Glomerular visceral epithelial cell (primary cell): ENCODE data around the gene HACL1.
A peak's percentile ranks its signal among the peaks of the same experiment; 100 is the strongest.

Experiments used
- DNase-seq: peaks from one replicate; pipeline ENCODE4 v3.0.0-alpha.2; 2016; ENCODE audit errors: extremely low spot score

HACL1 gene

GRCh38 chr3:15601399-15602145 lies at the start of gene HACL1, which contains the start of gene BTD:
Gene HACL1 (minus strand): TSS chr3:15601569. CDS start chr3:15601463, 106 bp downstream.
Gene BTD (plus strand): TSS chr3:15601745. CDS start chr3:15635440, 33,695 bp downstream.
- DNase-seq: peak; percentile 99

GRCh38 chr3:15649858-15650257 lies 48.5 kb upstream of the HACL1 start:
- no peak for DNase-seq

DNA sequence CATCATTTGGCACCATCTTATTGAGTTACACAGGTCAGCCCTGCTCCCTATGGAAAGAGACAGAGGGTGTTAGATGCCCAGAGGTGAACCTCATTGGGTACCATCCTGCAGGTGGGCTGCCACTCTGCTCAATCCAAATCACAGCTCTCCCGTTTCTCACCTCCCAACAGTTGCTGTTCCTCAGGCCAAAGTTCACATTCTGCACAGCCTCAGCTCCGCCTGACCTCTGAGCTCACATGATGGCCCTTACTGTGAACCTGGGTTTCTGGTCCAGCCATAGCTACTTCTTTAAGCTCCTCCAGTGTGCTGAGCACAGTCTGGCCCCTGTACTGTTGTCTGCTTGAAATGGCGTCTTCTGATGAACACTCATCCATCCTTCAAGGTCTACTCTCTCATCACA lies 48.0 kb upstream of the HACL1 start:
- DNase-seq: no peak

GRCh38 chr3:15647611-15648167 lies 46.3 kb upstream of the HACL1 start:
- DNase-seq: peak; percentile 94

- DNase-seq: peak; percentile 98
These were observed 45.6 kb upstream of the HACL1 start for GRCh38 chr3:15646851-15647511.

DNA sequence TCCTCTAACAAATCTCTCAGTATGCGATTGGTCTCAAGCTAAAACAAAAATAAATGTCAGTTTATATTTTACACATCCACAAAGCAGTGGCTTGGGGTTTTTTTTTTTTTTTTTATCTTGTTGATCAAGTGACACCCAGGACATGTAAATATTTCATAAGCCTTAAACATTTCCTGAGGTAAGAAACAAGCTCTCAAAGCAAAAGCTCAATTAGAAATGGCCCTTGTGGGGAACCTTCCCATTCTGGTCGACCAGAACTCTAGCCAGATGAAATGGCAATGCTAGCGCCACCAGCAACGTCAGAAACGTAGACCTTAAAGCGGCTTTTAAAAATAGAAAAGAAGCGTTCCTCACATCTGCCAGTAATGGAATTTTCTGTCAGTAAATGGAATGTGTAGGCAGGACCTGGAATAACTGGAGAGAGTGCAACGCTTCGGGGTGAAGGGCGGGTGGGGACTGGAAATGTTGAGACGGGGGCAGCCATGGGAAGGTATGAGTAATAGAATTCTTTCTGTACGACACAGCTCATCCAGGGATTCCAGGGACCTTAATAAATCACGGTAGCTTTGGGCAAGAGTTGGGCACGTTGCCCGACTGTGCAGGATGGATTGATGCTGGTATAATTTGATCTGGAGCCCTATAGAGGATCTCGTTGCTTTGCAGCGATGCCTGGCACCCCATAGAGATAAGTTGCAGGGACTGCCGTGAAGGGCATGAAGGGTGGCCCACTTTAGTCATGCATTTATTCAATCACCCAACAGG lies 44.6 kb upstream of the HACL1 start:
- peak; percentile 94 for DNase-seq

DNA sequence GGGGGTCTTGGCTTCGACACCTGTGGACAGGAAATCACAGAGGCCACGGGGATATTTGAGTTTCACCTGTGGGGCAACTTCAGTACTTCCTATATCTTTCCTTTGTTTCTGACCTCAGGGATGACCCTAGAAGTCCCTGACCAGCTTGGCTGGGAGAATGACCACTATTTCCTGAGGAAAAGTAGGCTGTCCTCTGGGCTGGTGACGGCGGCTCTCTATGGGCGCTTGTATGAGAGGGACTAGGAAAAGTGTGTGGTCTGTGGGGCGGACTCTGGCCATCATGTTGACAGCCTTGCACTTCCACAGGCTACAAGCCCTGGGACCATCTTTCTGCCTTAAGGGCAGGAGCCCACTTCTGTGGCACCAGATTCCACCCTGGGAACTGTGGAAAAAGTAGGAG lies 43.9 kb upstream of the HACL1 start:
- no peak for DNase-seq

DNA sequence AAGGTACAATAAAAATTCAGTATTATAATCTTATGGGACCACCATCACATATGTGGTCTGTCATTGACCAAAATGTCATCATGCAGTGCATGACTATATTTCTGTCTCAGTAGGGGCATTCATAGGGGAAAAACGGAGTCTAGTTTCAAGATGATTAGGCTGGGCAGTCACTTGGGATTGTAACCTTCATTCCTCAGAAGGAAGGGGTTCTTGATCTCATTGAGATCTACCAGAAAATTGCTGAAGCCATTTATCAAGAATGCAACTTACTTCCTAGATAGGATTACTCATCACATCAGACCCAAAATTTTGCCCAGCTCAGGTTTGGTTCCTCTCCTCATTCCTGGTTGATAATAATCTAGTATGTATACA lies 37.5 kb upstream of the HACL1 start:
- DNase-seq: no peak

- DNase-seq: no peak
These were observed 37.0 kb upstream of the HACL1 start for GRCh38 chr3:15638193-15638890.

- no peak for DNase-seq
These were observed 36.0 kb upstream of the HACL1 start for GRCh38 chr3:15637131-15637951.

- DNase-seq: peak; percentile 85
These were observed 34.8 kb upstream of the HACL1 start for GRCh38 chr3:15636028-15636709.

DNA sequence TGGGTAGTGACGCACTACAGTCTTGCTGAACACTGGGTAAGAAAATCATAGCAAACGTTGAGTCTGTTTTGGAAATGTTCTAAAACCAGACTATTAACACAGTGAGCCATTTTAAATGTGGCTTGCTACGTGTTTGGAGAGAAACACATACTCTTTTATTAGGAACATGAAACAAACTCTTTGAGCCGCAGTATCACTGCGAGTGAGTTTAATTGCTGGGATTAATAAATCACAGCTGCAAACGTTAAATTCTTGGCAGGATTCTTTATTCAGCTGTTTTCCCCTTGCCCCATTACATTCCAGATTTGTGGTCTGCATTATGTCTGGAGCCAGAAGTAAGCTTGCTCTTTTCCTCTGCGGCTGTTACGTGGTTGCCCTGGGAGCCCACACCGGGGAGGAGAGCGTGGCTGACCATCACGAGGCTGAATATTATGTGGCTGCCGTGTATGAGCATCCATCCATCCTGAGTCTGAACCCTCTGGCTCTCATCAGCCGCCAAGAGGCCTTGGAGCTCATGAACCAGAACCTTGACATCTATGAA lies 33.8 kb upstream of the HACL1 start:
- peak; percentile 62 for DNase-seq

DNA sequence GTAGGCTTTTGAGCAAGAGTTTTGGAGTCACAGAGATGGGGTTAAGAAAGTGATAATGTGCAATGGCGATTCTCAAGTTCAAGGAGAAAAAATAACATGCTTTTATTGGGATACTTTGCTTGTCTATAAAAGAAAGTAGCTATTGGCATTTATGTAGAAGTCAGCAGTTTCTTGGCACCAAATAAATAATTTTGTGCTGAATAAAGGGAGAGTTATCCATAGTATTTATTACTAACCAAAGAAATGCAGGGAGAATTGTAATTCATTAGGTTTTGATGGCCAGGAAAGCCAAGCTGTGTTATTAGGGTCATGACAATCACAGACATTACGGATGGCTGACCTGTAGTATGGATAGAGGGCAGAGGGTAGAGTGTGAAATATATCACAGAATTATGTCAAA lies 33.3 kb upstream of the HACL1 start:
- DNase-seq: no peak

- DNase-seq: no peak
These were observed 32.6 kb upstream of the HACL1 start for GRCh38 chr3:15633766-15634598.

- no peak for DNase-seq
These were observed 31.8 kb upstream of the HACL1 start for GRCh38 chr3:15633159-15633558.

DNA sequence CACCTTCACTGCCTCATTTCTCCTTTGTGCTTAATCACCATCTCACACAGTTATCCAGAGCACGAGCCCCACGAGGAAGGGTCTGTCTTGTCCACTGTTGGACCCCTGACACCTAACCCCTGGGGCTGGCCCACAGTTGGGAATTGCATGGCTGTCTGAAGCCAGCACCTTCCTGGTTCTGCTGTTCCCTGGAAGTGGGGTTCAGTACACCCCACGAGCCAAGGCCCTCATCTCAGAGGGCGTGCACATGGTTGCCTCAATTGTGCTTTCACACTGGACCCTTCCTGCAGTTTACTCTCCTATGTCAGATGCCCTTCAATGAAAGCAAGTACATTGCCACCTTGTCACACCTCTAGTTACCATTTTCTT lies 30.8 kb upstream of the HACL1 start:
- DNase-seq: no peak

GRCh38 chr3:15631426-15632211 lies 30.2 kb upstream of the HACL1 start:
- DNase-seq: no peak

GRCh38 chr3:15630646-15631350 lies 29.4 kb upstream of the HACL1 start:
- peak; percentile 52 for DNase-seq
